Measurements from ENCODE around the gene HERC3.

HERC3 gene

DNA sequence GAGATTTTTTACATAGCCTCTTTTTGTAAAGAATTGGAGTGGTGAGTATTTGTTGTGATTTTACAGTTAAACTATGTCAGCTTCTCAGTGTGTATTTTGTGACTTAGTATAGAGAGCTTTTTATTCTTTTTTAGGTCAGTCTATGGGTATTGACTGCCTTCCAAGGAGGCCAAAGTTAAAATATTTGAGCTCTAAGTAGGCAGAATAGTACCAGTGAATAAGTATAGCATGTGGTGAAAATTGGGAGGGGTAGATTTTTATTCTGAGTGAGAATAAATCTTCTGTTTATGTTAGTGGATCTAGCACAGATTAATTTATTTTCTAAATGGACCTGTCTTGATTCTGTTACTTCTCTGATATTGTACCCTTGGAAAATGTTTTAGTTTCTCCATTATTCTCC, 37.5 kb downstream of the HERC3 start:
- no peak overlapping the region for H3K4me3 ChIP-seq (ENCODE audit: low read depth, low read length)
- TF ChIP-seq CTCF (IDR thresholded peaks at IDR 0.05; ENCODE audit: control insufficient read depth, extremely low read depth, insufficient read depth): no peak
- no peak for DNase-seq (ENCODE audit: low read depth)

DNA sequence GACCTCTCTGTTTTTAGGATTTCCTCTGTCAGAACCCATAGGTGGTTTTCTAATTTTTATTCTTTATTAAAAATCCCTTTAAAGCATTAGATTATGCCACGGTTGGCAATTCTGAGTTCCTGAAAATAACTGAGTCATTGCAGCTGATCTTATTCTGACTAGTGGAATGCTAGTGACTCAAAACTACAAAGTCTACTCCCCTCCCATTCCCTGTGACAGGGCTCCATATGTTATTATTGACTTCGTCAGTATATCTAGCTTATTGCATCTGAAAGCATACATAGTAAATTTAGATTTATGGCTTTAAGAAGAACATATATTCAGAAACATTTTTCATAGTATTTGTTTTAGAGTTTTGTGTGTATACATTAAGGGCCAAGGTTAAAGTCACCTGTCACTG, 38.5 kb downstream of the HERC3 start:
- DNase-seq (ENCODE audit: low read depth): peak; percentile 95
- TF ChIP-seq CTCF (IDR thresholded peaks at IDR 0.05; ENCODE audit: control insufficient read depth, extremely low read depth, insufficient read depth): no peak

GRCh38 chr4:88643932-88644331, 51.7 kb downstream of the HERC3 start:
- no peak for TF ChIP-seq CTCF (IDR thresholded peaks at IDR 0.05; ENCODE audit: control insufficient read depth, extremely low read depth, insufficient read depth)
- no peak overlapping the region for H3K4me3 ChIP-seq (ENCODE audit: low read depth, low read length)
- no peak for DNase-seq (ENCODE audit: low read depth)

More for the DNA sequence above, 38.5 kb downstream of the HERC3 start:
- no peak overlapping the region for H3K4me3 ChIP-seq (ENCODE audit: low read depth, low read length)

DNA sequence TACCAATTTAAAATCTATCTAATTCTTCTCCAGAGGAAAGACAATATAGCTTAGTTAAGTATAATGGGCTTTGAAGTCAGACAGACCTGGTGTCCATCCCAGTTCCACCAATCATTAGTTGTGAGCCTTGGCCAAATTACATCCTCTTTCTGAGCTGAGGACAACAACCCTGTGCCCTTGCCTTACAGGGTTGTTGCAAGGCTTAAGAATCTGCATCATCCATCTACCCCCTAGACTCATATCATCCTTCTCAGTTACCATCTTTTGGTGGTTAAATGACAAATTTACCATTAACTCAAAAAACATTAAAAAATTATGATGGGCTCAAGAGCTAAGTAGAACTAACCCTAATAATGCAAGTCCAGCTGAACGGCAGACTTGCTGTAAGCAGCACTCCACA, 53.7 kb downstream of the HERC3 start:
- TF ChIP-seq CTCF (IDR thresholded peaks at IDR 0.05; ENCODE audit: control insufficient read depth, extremely low read depth, insufficient read depth): no peak
- DNase-seq (ENCODE audit: low read depth): no peak
- no peak overlapping the region for H3K4me3 ChIP-seq (ENCODE audit: low read depth, low read length)

- TF ChIP-seq CTCF (IDR thresholded peaks at IDR 0.05; ENCODE audit: control insufficient read depth, extremely low read depth, insufficient read depth): no peak
- no peak for DNase-seq (ENCODE audit: low read depth)
- no peak overlapping the region for H3K4me3 ChIP-seq (ENCODE audit: low read depth, low read length)
Measured at GRCh38 chr4:88646528-88647280, 54.4 kb downstream of the HERC3 start.

DNA sequence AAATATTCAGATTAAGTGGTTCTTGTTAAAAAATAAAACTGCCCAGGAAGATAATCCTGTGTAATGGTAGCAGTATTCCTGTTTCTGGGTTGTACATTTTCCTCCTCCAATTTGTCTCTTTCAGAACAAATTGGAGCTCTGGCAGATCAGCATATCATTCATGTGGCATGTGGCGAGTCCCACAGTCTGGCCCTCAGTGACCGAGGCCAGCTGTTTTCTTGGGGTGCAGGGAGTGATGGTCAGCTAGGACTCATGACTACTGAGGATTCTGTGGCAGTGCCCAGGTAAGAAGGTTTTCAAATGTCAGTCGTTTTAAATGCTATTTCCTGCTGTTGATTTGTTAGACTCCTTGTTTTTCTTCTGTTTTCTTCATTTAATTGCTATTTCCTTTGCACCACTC, 57.4 kb downstream of the HERC3 start:
- H3K4me3 ChIP-seq (ENCODE audit: low read depth, low read length): no peak overlapping the region
- TF ChIP-seq CTCF (IDR thresholded peaks at IDR 0.05; ENCODE audit: control insufficient read depth, extremely low read depth, insufficient read depth): no peak

GRCh38 chr4:88653371-88653946, 61.2 kb downstream of the HERC3 start:
- H3K4me3 ChIP-seq (ENCODE audit: low read depth, low read length): no peak overlapping the region
- no peak for DNase-seq (ENCODE audit: low read depth)
- TF ChIP-seq CTCF (IDR thresholded peaks at IDR 0.05; ENCODE audit: control insufficient read depth, extremely low read depth, insufficient read depth): no peak

More for the DNA sequence above, 57.4 kb downstream of the HERC3 start:
- no peak for DNase-seq (ENCODE audit: low read depth)
